Measurements from ENCODE around the gene GNPTG. TPM values are rescaled to one million over a fixed set of nuclear protein-coding genes. Genes with fewer than 3 reads are reported as not detected.

GNPTG gene
- total and polyA plus RNA-seq, 9 of the 15 experiments (the other 6 are each of a cell fraction or from before 2014, with no cell fraction given) = 0.69 to 33.3 (median 13.6) TPM

DNA sequence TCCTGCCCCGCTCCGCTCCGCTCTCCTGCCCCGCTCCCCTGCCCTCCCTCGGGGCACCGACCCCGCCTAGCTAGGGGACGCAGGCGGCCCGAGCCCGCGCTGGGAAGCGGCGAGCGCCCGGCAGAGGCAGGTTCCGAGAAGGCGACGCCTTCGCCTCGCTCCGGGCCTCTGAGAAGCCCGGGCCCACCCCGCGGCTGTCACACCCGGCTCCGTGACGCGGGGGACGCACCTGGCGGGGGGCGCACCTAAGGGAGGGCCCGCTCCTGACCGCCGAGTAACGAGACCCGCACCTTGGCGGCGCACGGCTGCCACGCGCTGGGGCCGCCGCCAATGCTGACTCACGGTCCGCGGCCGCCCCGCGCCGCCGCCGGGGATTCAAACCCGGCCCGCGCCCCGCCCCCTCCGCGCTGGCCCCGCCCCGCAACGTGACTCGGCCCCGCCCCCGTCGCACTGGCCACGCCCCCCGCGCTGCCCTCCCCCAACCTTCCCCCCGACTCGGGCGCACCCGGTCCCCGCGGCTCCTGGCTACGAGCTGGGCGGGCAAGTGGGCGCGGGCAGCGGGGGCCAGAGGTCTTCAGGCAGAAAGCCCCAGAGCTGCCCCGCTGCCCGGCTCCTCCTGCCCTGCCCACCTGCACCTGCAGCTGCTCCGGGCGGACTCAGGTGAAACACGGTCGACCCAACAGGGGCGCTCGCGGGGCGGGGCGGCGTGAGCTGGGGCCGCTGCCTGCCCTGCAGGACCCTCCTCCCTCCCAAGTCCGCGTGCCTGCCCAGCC is 27.8 kb downstream of the GNPTG start (continued):
- TF ChIP-seq TGIF2 (CRISPR knock-in tag; IDR thresholded peaks at IDR 0.05) (peak; percentile 97; the same call in 1 of the 2 replicates), STAT5B (CRISPR knock-in tag; IDR thresholded peaks at IDR 0.05) (no peak), POLR2A (conservative IDR thresholded peaks at IDR 0.05) (peak; percentile 87), ZFP36 (IDR thresholded peaks at IDR 0.05; ENCODE audit: low read depth, low read length, partially characterized antibody) (no peak), U2AF1 (optimal IDR thresholded peaks at IDR 0.05; ENCODE audit: low read depth, low read length) (peak; percentile 83), EP400 (IDR thresholded peaks at IDR 0.05) (peak; percentile 65; the same call in 1 of the 2 replicates), CREM (IDR thresholded peaks at IDR 0.05; ENCODE audit: low read depth) (0 out of 2 replicates have a peak, but pooled peaks have one; percentile 47), ZNF324 (CRISPR knock-in tag; IDR thresholded peaks at IDR 0.05) (no peak), ZNF282 (CRISPR knock-in tag; IDR thresholded peaks at IDR 0.05) (0 out of 2 replicates have a peak, but pooled peaks have one; percentile 62), SAP30 (IDR thresholded peaks at IDR 0.05; ENCODE audit: borderline replicate concordance, insufficient read depth, low read depth, low read length, poor library complexity, severe bottlenecking) (peak; percentile 62), RB1 (IDR thresholded peaks at IDR 0.05; ENCODE audit: low read depth) (peak; percentile 25; the same call in 1 of the 2 replicates), C11orf30 (IDR thresholded peaks at IDR 0.05; ENCODE audit: low read depth) (no peak), MAZ (CRISPR knock-in tag; conservative IDR thresholded peaks at IDR 0.05 in 1 of 2, IDR thresholded peaks at IDR 0.05 in 1 of 2) (peak; percentile 58 to 71; a peak in 3 of 4 replicates), SIN3A (IDR thresholded peaks at IDR 0.05; ENCODE audit: borderline replicate concordance in 2 of 2, control insufficient read depth in 1 of 2, low read depth in 2 of 2, low read length in 2 of 2) (peak in 1 of 2 experiments; percentile 47; a peak in 1 of 4 replicates), TAF1 (IDR thresholded peaks at IDR 0.05; ENCODE audit: control insufficient read depth, extremely low read depth, insufficient read depth, low read length, severe bottlenecking) (peak; percentile 47), PRPF4 (IDR thresholded peaks at IDR 0.05; ENCODE audit: insufficient read depth, low read depth, low read length, poor library complexity, severe bottlenecking) (peak; percentile 34), GATAD2A (IDR thresholded peaks at IDR 0.05) (no peak), MCM3 (IDR thresholded peaks at IDR 0.05) (no peak), FOXP1 (CRISPR knock-in tag; IDR thresholded peaks at IDR 0.05) (peak; percentile 72; the same call in 1 of the 2 replicates)
- TF ChIP-seq, protein P1, sequence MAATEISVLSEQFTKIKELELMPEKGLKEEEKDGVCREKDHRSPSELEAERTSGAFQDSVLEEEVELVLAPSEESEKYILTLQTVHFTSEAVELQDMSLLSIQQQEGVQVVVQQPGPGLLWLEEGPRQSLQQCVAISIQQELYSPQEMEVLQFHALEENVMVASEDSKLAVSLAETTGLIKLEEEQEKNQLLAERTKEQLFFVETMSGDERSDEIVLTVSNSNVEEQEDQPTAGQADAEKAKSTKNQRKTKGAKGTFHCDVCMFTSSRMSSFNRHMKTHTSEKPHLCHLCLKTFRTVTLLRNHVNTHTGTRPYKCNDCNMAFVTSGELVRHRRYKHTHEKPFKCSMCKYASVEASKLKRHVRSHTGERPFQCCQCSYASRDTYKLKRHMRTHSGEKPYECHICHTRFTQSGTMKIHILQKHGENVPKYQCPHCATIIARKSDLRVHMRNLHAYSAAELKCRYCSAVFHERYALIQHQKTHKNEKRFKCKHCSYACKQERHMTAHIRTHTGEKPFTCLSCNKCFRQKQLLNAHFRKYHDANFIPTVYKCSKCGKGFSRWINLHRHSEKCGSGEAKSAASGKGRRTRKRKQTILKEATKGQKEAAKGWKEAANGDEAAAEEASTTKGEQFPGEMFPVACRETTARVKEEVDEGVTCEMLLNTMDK (IDR thresholded peaks at IDR 0.05; ENCODE audit: borderline replicate concordance, insufficient read depth, low read depth, low read length, poor library complexity, severe bottlenecking) = peak; percentile 13
- TF ChIP-seq, protein P2, sequence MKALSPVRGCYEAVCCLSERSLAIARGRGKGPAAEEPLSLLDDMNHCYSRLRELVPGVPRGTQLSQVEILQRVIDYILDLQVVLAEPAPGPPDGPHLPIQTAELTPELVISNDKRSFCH (CRISPR knock-in tag; IDR thresholded peaks at IDR 0.05) = no peak
- TF ChIP-seq, protein P2 (tag; IDR thresholded peaks at IDR 0.05) = 0 out of 2 replicates have a peak, but pooled peaks have one; percentile 64
- TF ChIP-seq, protein P3, sequence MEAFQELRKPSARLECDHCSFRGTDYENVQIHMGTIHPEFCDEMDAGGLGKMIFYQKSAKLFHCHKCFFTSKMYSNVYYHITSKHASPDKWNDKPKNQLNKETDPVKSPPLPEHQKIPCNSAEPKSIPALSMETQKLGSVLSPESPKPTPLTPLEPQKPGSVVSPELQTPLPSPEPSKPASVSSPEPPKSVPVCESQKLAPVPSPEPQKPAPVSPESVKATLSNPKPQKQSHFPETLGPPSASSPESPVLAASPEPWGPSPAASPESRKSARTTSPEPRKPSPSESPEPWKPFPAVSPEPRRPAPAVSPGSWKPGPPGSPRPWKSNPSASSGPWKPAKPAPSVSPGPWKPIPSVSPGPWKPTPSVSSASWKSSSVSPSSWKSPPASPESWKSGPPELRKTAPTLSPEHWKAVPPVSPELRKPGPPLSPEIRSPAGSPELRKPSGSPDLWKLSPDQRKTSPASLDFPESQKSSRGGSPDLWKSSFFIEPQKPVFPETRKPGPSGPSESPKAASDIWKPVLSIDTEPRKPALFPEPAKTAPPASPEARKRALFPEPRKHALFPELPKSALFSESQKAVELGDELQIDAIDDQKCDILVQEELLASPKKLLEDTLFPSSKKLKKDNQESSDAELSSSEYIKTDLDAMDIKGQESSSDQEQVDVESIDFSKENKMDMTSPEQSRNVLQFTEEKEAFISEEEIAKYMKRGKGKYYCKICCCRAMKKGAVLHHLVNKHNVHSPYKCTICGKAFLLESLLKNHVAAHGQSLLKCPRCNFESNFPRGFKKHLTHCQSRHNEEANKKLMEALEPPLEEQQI (IDR thresholded peaks at IDR 0.05) = no peak
